Measurements from ENCODE around the gene METTL21C.

METTL21C gene

DNA sequence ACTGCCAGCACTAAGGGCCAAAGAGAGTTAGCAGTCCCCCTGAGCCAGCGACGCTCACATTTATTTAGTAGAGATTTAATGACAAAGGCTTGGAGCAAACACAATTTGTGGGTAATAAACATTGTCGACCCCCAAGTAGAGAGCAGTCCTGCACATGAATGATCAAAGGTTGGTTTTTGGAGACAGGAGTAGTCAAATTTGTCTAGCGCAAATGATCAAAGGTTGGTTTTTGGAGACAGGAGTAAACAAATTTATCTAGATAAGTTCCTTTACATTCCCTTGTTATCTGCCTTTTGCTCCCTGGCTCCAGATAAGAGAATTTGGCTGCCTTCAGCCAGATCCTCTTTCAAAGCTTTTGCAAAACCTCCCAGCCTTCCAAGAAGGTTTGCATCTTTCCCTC lies 26.9 kb downstream of the METTL21C start:
- in situ Hi-C loops (cut with MboI; ENCODE audit: low sequenced_read_pairs): no loop called here

DNA sequence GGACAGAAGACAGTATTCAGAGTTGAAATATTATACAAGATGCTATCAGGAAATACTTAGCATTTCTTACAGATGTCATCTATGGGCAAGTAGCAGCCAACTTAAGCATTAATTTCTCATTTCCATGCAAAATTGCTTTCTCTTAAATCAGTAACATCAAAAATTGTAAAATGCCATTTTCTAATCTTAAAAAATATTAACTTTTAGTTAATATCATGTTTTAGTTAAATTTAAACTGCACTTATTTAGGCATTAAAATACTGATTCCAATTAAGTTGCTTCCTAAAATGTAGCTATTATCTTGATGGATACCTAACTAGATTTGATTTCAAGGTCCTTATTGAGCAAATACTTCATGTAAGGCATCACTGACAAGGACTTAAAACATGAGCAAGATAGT lies 27.8 kb downstream of the METTL21C start:
- in situ Hi-C loops (cut with MboI; ENCODE audit: low sequenced_read_pairs): no loop called here

DNA sequence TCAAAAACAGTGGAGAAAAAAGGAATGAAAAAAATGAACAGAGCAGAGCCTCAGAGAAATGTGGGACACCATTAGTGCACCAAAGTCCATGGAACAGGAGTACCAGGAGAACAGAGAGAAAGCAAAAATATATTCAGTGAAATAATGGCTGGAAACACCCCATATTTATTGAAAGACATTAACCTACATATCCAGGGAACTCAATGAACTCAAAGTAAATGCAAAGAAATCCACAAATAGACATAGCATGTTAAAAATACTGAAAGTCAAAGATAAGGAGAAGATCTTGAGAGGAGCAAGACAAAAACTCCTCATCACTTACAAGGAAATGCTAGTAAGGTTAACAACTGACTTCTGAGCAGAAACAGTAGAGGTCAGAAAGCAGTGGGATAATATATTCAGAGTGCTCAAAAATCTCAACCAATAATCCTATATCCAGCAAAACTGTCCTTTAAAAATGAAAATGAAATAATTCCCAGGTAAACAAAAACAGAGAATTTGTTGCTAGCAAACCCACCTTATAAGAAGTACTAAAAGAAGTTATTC lies 35.6 kb downstream of the METTL21C start:
- in situ Hi-C loops (cut with MboI; ENCODE audit: low sequenced_read_pairs): no loop called here

DNA sequence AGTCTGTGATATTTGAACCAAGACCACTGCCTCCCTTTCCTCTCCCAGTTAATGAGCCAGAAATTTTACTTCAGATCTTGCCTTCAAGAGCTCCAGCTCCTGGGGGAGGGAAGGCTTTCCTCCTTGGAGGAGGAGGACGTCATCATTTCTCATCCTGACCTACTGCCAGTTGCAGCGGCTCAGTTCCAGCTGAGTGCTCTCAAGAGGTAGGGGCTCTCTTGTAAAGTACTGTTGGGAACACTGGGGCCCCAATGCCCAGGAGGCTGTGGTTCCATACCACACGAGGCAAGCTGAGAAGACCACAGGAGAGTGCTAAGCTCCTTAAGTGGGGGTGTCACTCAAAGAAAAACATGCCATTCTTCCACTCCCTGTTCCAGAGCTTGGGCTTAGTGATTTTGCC lies 36.2 kb downstream of the METTL21C start:
- in situ Hi-C loops (cut with MboI; ENCODE audit: low sequenced_read_pairs): no loop called here

DNA sequence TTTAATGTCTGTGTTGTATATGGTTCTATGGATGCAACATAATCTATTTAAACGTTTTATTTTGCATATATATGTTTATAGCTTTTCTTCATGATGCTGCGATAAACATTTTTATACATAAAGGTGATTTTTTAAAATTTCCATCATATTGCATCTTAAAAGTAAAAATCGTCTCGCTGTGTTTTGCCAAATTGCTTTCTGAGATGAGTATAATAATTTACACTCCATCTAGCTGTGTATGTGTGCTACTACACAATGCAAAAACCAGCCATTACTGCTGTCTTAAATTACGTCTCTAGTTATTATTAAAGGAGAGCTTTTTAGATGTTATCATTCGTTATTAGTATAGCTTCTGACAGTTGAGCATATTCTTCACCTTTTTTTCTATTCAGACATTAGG lies 37.2 kb downstream of the METTL21C start:
- in situ Hi-C loops (cut with MboI; ENCODE audit: low sequenced_read_pairs): no loop called here

DNA sequence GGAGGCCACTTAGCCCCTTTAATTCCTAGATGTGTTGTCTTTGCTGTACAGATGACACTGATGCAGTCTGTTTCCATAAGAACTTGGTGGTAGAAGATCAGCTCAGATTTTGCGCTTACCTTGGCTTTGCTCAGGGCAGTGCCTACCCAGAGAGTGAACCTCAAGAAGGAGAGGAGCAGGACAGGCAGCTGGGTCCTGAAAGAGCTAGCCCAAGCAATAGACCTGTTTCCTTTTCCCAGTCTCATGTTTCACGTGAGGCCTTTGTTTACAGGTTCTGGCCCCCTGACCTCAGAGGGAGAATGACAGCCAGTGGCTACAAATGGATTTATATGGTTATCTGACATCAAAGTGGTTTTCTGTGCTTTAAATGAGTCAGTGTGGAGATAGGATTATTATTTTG lies 40.1 kb downstream of the METTL21C start:
- in situ Hi-C loops (cut with MboI; ENCODE audit: low sequenced_read_pairs): no loop called here

DNA sequence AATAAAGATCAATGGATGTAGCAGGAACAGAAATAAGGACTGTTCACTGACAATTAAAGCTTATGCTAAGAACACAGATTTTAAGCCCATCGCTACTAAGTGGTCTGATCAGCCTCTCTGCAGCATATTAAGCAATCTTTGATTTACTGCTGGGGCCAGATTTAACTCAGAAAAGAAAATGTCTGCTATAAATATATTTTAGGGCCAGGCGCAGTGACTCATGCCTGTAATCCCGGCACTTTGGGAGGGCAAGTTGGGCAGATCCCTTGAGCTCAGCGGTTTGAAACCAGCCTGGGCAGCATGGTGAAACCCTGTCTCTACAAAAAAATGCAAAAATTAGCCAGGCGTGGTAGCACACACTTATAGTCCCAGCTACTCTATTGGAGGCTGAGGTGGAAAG lies 43.0 kb downstream of the METTL21C start:
- in situ Hi-C loops (cut with MboI; ENCODE audit: low sequenced_read_pairs): no loop called here

DNA sequence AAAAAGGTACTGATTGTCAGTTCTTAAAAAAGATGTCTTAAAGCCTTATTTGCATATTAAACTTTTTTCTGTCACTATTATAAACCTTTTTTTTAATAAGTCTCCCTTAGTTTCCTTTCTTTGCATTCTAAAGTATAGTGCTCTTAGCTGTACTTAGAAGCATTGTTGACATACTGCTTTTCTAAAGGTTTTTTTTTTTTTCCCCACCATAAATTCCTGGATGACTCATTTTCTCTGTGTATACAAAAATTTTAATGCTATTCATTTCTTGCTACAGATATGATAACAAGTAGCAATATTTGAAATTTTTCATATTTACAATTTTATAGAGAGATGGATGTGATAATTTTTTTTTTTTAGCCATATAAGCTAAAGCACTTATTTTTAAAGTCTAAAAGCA lies 43.5 kb downstream of the METTL21C start:
- in situ Hi-C loops (cut with MboI; ENCODE audit: low sequenced_read_pairs): no loop called here

DNA sequence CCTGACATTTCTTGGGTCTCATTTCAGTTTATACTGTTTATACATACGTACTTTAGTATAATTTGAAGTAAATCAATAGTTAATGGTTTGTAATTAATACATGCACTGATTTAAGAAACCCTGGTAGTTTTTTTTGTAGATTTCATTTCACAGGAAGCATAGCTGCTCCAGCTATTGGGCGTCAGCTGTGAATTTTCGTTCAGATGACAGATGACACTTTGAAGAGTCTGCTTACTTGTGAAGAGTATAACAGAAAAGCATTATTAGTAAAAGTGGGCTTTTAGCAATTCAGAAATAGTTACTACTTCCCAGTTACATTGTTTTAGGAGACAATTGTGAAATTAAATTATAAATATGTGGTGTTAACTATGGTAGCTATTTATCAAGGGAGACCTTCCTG lies 44.4 kb downstream of the METTL21C start:
- in situ Hi-C loops (cut with MboI; ENCODE audit: low sequenced_read_pairs): no loop called here

DNA sequence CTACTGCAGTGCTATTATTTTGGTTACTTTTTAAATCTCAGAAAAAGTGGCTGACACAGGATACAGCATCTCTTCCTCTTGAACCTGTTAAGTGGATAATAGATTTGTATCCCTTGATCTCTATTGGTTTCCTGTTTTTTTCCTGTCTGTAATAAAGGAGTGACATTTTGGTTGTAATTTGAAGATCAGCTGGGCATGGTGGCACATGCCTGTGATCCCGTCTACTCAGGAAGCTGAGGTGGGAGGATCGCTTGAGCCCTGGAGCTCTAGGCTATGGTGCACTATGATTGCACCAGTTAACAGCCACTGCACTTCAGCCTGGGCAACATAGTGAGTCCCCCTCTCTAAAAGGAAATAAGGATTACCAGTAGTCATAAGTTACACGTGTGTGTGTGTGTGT lies 46.8 kb downstream of the METTL21C start:
- in situ Hi-C loops (cut with MboI; ENCODE audit: low sequenced_read_pairs): no loop called here

DNA sequence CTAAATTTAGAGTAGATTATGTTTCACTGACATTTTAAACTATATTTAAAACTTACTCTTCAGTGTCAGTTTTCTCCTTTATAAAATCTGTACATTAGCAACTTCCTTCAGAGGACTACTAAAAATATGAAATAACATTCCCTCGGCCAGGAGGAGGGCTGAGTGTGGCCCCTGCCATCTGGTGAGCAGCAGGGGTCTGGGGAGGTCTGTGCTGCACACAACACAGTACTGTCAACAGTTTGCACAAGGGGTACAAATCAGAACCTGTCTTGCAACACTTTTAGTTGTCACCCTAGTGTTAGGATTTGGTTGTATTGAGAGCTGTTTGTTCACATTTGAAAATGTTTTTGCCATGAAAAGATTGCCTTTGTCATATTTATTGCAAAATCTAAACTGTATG lies 49.1 kb downstream of the METTL21C start:
- in situ Hi-C loops (cut with MboI; ENCODE audit: low sequenced_read_pairs): no loop called here

DNA sequence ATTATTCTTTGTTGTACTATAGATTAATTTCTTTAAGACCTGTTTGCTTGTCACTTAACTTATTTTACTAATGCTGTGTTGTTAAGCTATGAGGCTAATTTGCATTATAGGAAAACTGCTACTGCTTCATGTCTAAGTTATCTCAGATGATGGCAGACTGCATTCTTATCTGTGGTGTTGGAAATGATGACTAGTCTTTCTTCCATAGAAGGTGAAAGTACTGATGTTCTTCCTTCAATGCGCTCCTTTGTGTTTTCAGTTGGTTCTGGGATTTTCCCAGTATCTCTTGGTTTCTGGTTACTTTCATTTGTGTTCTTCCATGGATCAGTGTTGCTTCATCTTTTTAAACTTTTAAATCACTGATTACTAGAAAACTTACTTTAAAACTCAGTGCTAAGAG lies 51.2 kb downstream of the METTL21C start:
- in situ Hi-C loops (cut with MboI; ENCODE audit: low sequenced_read_pairs): no loop called here

DNA sequence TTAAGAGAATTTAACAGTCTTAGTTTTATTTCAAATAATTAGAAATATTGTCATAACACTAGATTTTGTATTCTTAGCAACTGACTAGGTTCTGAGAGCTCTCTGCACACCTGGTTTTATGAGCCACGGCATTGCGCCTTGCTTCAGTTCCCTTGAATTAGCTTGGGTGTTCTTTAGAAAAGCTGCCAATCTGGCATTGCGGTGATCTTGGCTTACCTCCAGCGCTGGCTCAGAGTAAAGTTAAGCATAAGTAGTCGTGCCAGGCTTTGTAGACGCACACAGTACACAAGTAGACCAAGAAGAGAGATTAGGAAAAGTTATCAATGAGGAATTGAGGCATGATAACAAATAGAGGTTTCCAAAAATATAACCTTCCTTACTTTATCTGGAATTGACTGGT lies 52.4 kb downstream of the METTL21C start:
- in situ Hi-C loops (cut with MboI; ENCODE audit: low sequenced_read_pairs): no loop called here

DNA sequence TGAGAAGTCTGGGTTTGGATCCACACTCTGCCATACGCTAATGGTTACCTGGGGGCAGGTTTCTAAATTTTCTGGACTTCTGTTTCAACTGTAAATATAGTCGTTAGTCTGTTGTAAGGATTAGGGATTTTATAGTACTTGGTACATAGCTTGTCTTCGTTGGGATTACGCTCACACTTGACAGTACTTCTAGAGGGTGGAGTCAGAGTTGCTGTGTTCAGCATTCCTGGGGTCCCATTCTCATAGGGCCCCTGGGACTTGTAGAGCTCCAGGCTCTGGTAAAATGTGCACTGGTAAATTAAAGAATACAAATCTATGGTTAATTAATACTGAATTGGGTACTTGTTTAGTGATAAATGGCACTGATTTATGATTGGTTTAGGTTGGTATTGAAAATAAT lies 52.8 kb downstream of the METTL21C start:
- in situ Hi-C loops (cut with MboI; ENCODE audit: low sequenced_read_pairs): no loop called here

DNA sequence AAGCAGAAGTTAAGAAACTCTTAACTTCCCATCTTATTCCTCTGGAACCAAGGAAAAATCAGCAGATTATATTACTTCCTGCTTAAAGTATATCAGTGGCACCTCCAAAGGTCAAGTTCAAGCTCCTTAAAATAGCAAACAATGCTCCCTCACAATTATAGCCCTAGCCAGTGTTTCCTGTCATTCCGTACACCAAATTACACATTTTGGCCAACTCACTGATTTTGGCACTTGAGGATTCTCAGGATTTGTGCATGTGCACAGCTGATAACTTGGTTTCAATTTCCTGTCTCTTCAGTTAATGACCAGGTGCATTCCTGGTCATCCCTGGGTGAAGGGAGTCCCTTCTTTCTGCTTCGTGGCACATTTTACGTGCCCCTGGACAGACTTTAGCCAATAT lies 56.1 kb downstream of the METTL21C start:
- in situ Hi-C loops (cut with MboI; ENCODE audit: low sequenced_read_pairs): no loop called here

Data from HL-60/S4 (cell line).